Kidney epithelial cell (primary cell): Measurements from ENCODE around the gene ZNF773. TPM values are rescaled to one million over a fixed set of nuclear protein-coding genes. Genes with fewer than 3 reads are reported as not detected.
"Not testable (repeated sequence)": the region's sequence is repeated elsewhere in the genome, so short reads cannot be mapped to it uniquely, and the experiment has no call there.

ENCODE experiments used
- DNase-seq: peaks from one replicate; pipeline ENCODE4 v3.0.0-alpha.2; 2010; ENCODE audit warnings: low read depth
- H3K27me3 ChIP-seq: 2 replicates; pipeline ENCODE4 v1.6.0; 2011; ENCODE audit warnings: low read length; ENCODE audit not compliant: control insufficient read depth, insufficient read depth
- H3K36me3 ChIP-seq: 2 replicates; pipeline ENCODE4 v1.5.1; 2011; ENCODE audit warnings: low read length; ENCODE audit not compliant: control insufficient read depth, insufficient read depth
- H3K4me3 ChIP-seq: 2 replicates; pipeline ENCODE4 v1.5.1; 2011; ENCODE audit warnings: low read depth, mild to moderate bottlenecking, control low read depth, low read length
- total RNA-seq: library from RNA; depleted of rRNA; stranded (reverse); fragments of >200 nt; gene quantifications from 2 replicates; pipeline ENCODE4 v1.2.3, GENCODE V29; 2015
- TF ChIP-seq, protein P1 (sequence below): IDR thresholded peaks from 2 replicates; pipeline ENCODE4 v1.5.1; 2011; ENCODE audit warnings: mild to moderate bottlenecking, moderate library complexity, low read length, control low read depth, inconsistent platforms; ENCODE audit not compliant: insufficient read depth, poor library complexity, severe bottlenecking

The ZNF773 gene
- total RNA-seq, result 7.9 and 11.2 TPM in 2 replicates

DNA sequence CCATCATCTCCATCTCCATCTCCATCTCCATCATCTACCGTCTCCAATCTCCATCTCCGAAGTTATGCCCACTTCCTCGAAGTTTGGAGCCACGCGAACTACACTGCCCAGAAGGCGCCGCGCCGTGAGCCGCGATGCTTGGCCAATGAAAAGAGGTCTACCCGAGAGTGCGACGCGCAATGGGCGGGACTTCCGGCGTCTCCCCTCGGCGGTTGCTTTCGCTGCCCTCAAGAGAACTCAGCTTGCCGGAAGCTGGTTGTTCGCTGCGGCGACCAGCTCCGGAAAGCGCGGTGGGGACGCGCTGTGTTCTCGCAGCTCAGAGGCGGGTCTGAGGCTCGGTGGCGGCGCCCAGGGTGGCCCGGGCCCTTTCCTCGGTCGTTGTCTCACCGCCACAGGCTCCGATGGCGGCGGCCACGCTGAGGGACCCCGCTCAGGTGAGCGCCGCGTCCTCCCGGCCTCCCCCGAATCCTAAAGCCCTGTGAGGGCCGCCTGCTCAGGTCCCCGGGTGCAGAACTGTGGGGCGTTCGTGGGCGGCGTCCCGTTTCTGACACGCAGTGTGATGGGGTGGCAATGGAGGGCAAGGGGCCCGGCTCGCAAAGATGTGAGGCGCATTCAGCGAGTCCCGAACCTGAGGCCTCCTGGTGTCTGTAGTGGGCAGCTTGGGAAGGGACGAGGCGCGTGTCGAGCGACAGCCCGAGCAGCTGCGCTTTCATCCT lies at the start of gene ZNF773:
Gene ZNF773, plus strand, starts transcription at position 259 of the 716 bp plus-strand sequence. Its CDS starts 143 bp downstream, at position 402.
- peak; percentile 77 for DNase-seq
- H3K36me3 ChIP-seq, H3K27me3 ChIP-seq: not testable (repeated sequence)

GRCh38 chr19:57452307-57452706 lies 47.4 kb upstream of the ZNF773 start:
- TF ChIP-seq, protein P1, sequence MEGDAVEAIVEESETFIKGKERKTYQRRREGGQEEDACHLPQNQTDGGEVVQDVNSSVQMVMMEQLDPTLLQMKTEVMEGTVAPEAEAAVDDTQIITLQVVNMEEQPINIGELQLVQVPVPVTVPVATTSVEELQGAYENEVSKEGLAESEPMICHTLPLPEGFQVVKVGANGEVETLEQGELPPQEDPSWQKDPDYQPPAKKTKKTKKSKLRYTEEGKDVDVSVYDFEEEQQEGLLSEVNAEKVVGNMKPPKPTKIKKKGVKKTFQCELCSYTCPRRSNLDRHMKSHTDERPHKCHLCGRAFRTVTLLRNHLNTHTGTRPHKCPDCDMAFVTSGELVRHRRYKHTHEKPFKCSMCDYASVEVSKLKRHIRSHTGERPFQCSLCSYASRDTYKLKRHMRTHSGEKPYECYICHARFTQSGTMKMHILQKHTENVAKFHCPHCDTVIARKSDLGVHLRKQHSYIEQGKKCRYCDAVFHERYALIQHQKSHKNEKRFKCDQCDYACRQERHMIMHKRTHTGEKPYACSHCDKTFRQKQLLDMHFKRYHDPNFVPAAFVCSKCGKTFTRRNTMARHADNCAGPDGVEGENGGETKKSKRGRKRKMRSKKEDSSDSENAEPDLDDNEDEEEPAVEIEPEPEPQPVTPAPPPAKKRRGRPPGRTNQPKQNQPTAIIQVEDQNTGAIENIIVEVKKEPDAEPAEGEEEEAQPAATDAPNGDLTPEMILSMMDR, result no peak
- H3K36me3 ChIP-seq, result no peaks in the 10 kb centered on the region

More for the DNA sequence above, at the start of gene ZNF773:
- peak within 1 kb of the TSS; percentile 77 for H3K4me3 ChIP-seq

DNA sequence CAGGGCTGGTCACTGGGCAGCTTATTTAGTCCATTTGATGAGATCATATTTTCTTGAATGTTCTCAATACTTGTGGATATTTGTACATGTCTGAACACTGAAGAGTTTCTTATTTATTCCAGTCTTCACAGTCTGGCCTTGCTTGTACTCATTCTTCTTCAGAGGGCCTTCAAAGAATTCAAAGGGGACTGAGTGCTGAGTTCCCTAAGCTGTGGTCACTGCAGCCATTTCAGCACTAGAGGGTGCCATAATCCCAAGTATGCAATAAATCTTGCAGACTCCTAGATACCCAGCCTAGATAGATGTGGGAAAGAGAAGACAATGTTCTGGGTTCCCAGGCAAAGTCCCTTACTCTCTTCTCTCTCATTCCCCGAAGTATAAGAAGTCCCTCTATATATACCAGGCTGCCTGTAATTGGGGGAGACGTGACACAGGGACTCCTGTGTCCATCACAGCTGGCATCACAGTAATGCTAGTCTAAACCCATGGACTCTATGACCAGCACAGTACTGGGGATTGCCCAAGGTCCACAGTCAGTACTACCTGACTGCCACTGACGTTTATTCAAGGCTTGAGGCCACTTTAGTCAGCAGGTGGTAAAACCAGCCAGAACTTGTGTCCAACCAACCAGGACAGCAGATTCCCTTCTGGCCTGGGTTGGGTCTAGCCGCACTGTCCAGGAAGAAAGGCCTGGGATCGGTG lies 33.9 kb upstream of the ZNF773 start:
- no peaks in the 10 kb centered on the region for H3K36me3 ChIP-seq
- TF ChIP-seq, protein P1, result peak; percentile 7
- H3K27me3 ChIP-seq, result no peaks in the 10 kb centered on the region
- no peak for DNase-seq
- H3K4me3 ChIP-seq, result no peak overlapping the region

More at GRCh38 chr19:57452307-57452706, 47.4 kb upstream of the ZNF773 start:
- Histone ChIP-seq H3K27me3 (no peaks in the 10 kb centered on the region), H3K4me3 (no peak overlapping the region)
- DNase-seq, result no peak

DNA sequence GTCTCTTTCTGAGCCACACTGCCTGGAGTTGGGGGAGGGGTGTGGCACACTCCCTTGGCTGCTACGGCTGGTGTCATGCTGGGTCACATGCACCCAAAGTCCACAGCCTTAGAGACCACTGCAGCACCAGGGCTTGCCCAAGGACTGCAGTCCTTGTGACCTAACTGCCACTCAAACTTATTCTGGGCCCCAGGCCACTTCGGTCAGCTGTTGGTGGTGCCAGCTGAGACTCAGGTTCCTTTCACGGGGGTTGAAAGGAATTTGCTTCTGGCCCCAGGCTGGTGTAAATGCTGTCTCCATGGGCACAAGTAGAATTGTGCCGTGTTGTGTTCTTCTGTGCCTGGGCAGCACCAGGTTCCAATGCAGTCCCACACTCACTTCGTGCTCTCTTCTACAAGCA lies 33.2 kb upstream of the ZNF773 start:
- no peak for DNase-seq
- Histone ChIP-seq H3K27me3 (no peaks in the 10 kb centered on the region), H3K36me3 (no peaks in the 10 kb centered on the region), H3K4me3 (no peak overlapping the region)
- TF ChIP-seq, protein P1, result no peak

DNA sequence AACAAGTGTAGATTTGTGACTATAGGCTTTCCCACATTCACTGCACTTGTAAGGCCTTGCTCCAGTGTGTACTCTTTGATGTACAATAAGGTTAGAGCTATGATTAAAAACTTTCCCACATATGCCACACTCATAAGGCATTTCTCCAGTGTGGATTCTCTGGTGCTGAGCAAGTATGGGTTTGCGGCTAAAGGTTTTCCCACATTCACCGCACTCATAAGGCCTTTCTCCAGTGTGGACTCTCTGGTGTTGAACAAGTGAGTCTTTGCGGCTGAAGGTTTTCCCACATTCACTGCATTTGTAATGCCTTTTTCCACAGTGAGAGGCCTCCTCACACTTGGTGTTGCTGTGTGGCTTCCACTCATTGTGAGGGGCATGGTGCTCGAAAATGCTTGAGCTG lies 26.1 kb upstream of the ZNF773 start:
- H3K4me3 ChIP-seq, result no peak overlapping the region
- H3K36me3 ChIP-seq, result peaks cover 8% of the 10 kb centered on the region
- H3K27me3 ChIP-seq, result no peaks in the 10 kb centered on the region
- TF ChIP-seq, protein P1, result no peak
- no peak for DNase-seq

DNA sequence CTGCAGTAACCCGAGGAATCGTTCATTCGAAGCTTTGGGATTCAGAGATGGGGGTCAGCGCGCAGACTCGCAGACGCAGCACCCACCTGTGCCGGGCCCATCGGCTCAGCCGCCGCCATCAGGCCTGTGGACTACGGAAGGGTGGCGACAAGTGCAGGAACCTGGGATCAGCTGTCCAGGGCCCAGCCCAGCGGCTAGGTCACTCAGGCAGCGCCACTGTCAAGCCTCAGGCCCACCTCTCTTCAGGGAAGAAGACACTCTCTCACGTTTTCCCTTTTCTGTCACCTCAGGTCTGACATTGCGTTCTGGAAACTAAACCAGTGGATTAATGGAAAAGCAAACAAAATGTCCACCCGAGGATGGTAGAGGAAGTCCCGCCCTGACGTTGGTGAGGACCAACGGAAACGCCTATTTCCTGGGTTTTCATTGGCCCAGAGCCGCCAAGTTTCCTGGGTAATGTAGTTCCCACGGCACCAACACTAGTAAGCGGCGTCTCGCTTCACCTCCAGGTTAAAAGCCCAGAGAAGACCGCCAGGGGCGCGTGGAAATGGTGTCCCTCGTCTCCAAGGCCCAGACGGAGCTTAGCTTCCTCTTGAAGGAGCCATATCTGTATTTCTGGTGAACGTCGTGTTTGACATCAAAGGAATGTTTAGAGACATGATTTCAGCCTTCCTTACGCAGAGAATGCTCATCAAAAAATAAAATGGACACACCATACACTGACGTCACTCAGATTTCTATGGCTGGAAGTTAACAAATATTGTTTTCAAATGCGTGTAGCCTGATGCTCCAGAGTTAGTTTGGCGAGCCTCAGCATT lies 22.3 kb upstream of the ZNF773 start, which contains the start of gene ZNF772:
Gene ZNF772, minus strand, starts transcription at position 376 of the 818 bp plus-strand sequence. Its CDS starts 257 bp downstream, at position 119.
- Histone ChIP-seq H3K4me3 (peak within 1 kb of the TSS; percentile 94), H3K36me3 (peaks cover 8% of the 10 kb centered on the region), H3K27me3 (no peaks in the 10 kb centered on the region)
- TF ChIP-seq, protein P1, result peak; percentile 70
- peak; percentile 82 for DNase-seq

DNA sequence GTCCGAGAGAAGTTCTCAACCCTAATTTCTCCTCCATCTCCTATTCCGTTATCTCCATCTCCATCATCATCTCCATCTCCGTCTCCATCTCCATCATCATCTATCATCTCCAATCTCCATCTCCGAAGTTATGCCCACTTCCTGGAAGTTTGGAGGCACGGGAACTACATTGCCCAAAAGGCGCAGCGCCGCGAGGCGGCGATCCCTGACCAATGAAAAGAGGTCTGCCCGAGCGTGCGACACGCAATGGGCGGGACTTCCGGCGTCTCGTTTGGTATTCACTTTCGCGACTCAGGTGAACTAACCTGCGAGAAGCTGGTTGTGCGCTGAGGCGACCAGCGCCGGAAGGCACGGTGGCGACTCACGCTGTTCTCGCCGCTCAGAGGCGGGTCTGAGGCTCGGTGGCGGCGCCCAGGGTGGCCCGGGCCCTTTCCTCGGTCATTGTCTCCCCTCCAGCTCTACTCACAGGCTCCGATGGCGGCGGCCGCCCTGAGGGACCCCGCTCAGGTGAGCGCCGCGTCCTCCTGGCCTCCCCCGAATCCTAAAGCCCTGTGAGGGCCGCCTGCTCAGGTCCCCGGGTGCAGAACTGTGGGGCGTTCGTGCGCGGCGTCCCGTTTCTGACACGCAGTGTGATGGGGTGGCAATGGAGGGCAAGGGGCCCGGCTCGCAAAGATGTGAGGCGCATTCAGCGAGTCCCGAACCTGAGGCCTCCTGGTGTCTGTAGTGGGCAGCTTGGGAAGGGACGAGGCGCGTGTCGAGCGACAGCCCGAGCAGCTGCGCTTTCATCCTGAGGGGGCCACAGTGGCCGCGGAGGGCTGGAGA lies 12.1 kb upstream of the ZNF773 start, which contains the start of gene ZNF419:
Gene ZNF419, plus strand, starts transcription at position 274 of the 822 bp plus-strand sequence. Its CDS starts 201 bp downstream, at position 475.
- peak within 1 kb of the TSS; percentile 77 for H3K4me3 ChIP-seq
- not testable (repeated sequence) for H3K27me3 ChIP-seq, H3K36me3 ChIP-seq
- DNase-seq, result peak; percentile 70

DNA sequence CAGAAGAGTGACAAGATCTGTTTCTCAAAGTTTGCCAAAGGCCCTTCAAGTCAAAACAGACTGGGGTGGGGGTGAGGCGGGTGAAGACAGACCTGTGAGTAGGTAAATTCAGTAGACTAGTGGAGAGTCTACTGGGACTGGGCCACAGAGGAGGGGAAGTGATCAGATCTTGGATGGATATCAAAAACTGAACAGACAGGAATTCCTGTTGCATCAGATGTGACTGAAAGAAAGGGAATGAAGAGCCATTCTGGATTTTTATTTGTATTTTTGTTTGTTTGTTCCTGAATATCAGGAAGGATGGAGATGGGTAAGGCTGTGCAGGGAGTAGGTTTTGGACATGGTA lies 11.5 kb upstream of the ZNF773 start:
- peak overlapping the region; percentile 26 for H3K4me3 ChIP-seq
- H3K27me3 ChIP-seq, H3K36me3 ChIP-seq, DNase-seq: not testable (repeated sequence)
